Calu3 (cell line): ENCODE results near the gene NCK1. TPM values are rescaled to one million over a fixed set of nuclear protein-coding genes. Genes with fewer than 3 reads are reported as not detected.

Source experiments
- BruUV-seq: library from RNA; stranded (reverse); fragments of 400-500 nt; replicated peaks from 2 replicates; lab custom pipeline; 2021; lab: Mats Ljungman, UMichigan
- CTCF ChIA-PET: fragments of 300-600 bp; sonication (Branson Sonifier 250); formaldehyde crosslinking; loops from one replicate; lab custom pipeline; 2022; ENCODE audit warnings: antibody characterized with exemption; lab: Charles Lee
- DNase-seq: peaks from one replicate; pipeline ENCODE4 v3.0.0; 2022
- H3K27ac Mint-ChIP-seq: one replicate; pipeline ENCODE4 v1.8.0; 2022; ENCODE audit warnings: mixed read lengths; ENCODE audit not compliant: unreplicated experiment
- H3K27me3 Mint-ChIP-seq: one replicate; pipeline ENCODE4 v1.8.0; 2022; ENCODE audit warnings: mixed read lengths; ENCODE audit not compliant: unreplicated experiment
- H3K36me3 Mint-ChIP-seq: one replicate; pipeline ENCODE4 v1.8.0; 2022; ENCODE audit warnings: mild to moderate bottlenecking, moderate library complexity, mixed read lengths; ENCODE audit not compliant: insufficient read depth, unreplicated experiment
- H3K4me1 Mint-ChIP-seq: one replicate; pipeline ENCODE4 v1.8.0; 2022; ENCODE audit warnings: mild to moderate bottlenecking, low read depth, mixed read lengths; ENCODE audit not compliant: unreplicated experiment
- H3K4me3 Mint-ChIP-seq: one replicate; pipeline ENCODE4 v1.8.0; 2022; ENCODE audit warnings: mild to moderate bottlenecking, low read depth, moderate library complexity, mixed read lengths; ENCODE audit not compliant: unreplicated experiment
- H3K9me3 Mint-ChIP-seq: one replicate; pipeline ENCODE4 v1.8.0; 2022; ENCODE audit warnings: low read depth, mixed read lengths; ENCODE audit not compliant: unreplicated experiment
- CTCF ChIP-seq: fragments of 200-600 bp; IDR thresholded peaks from one replicate; pipeline ENCODE4 v1.8.0; 2022; ENCODE audit warnings: antibody characterized with exemption; ENCODE audit not compliant: unreplicated experiment
- intact Hi-C: fragments of 100-400 bp; cut with micrococcal nuclease; formaldehyde crosslinking; loops from one replicate; pipeline ENCODE4 v1.10.0; 2022; ENCODE audit not compliant: unreplicated experiment
- total RNA-seq: library from RNA; stranded (reverse); gene quantifications from 2 replicates; pipeline ENCODE4 v1.2.3, GENCODE V29; 2022

The NCK1 gene
- total RNA-seq, 1 experiment from 2014 or later: 108 TPM

- no peak overlapping the region for H3K4me3 Mint-ChIP-seq
- H3K4me1 Mint-ChIP-seq: peaks cover 9% of the 10 kb centered on the region
- intact Hi-C loops: loop anchor here (5.0 kb wide), 1 partner anchor 33 kb away; the partner anchor contains the start of gene IL20RB
- no peaks in the 10 kb centered on the region for H3K27me3 Mint-ChIP-seq
- no peaks in the 10 kb centered on the region for H3K9me3 Mint-ChIP-seq
- DNase-seq: no peak
- H3K36me3 Mint-ChIP-seq: peaks cover 6% of the 10 kb centered on the region
- H3K27ac Mint-ChIP-seq: no peak overlapping the region
- TF ChIP-seq CTCF: no peak
- no TSS peak for BruUV-seq
- CTCF ChIA-PET: interaction anchor here (0.6 to 0.9 kb wide), 2 partner anchors 24 to 92 kb away, joined by 3 read pairs; no protein-coding TSS in a partner anchor
Measured at GRCh38 chr3:136989781-136990524, 127.9 kb downstream of the NCK1 start.

GRCh38 chr3:136990826-136991225, 128.8 kb downstream of the NCK1 start:
- H3K27me3 Mint-ChIP-seq: no peaks in the 10 kb centered on the region
- no TSS peak for BruUV-seq
- CTCF ChIA-PET: interaction anchor here (0.9 kb wide), 1 partner anchor 23 kb away, joined by 3 read pairs; no protein-coding TSS in a partner anchor
- H3K36me3 Mint-ChIP-seq: peaks cover 9% of the 10 kb centered on the region
- intact Hi-C loops: loop anchor here (5.0 kb wide), 1 partner anchor 34 kb away; the partner anchor contains the start of gene IL20RB
- DNase-seq: no peak
- TF ChIP-seq CTCF: no peak
- no peak overlapping the region for H3K27ac Mint-ChIP-seq
- no peak overlapping the region for H3K4me3 Mint-ChIP-seq
- no peaks in the 10 kb centered on the region for H3K9me3 Mint-ChIP-seq
- peaks cover 15% of the 10 kb centered on the region for H3K4me1 Mint-ChIP-seq

- no peak for TF ChIP-seq CTCF
- intact Hi-C loops: loop anchor here (5.0 kb wide), 1 partner anchor 35 kb away; the partner anchor contains the start of gene IL20RB
- Mint-ChIP-seq H3K4me3 (no peak overlapping the region), H3K9me3 (no peaks in the 10 kb centered on the region), H3K27ac (no peak overlapping the region), H3K27me3 (no peaks in the 10 kb centered on the region), H3K4me1 (peaks cover 21% of the 10 kb centered on the region), H3K36me3 (peaks cover 9% of the 10 kb centered on the region)
- no TSS peak for BruUV-seq
- CTCF ChIA-PET: no interaction called here
- no peak for DNase-seq
Measured at GRCh38 chr3:136992115-136992514, 130.1 kb downstream of the NCK1 start.

- Mint-ChIP-seq H3K4me3 (no peak overlapping the region), H3K4me1 (peaks cover 21% of the 10 kb centered on the region), H3K27ac (peak overlapping the region; percentile 63), H3K27me3 (no peaks in the 10 kb centered on the region), H3K36me3 (peaks cover 9% of the 10 kb centered on the region), H3K9me3 (no peaks in the 10 kb centered on the region)
- DNase-seq: peak; percentile 93
- intact Hi-C loops: loop anchor here (5.0 kb wide), 3 partner anchors 38 to 173 kb away; partner anchors contain the start of genes IL20RB and NCK1
- CTCF ChIA-PET: interaction anchor here (0.7 kb wide), 1 partner anchor 132 kb away, joined by 3 read pairs; no protein-coding TSS in a partner anchor
- no TSS peak for BruUV-seq
- no peak for TF ChIP-seq CTCF
Measured at GRCh38 chr3:136994772-136995516, 132.9 kb downstream of the NCK1 start.
